GM12878 (cell line): ENCODE results near the gene C22orf15. TPM values are rescaled to one million over a fixed set of nuclear protein-coding genes. Genes with fewer than 3 reads are reported as not detected.

Source experiments
- BCLAF1 ChIP-seq: fragments of 450-650 bp; IDR thresholded peaks from 2 replicates; pipeline ENCODE4 v1.6.1; 2017; ENCODE audit warnings: antibody characterized with exemption, mild to moderate bottlenecking, moderate library complexity
- CHD2 ChIP-seq: IDR thresholded peaks from 2 replicates; pipeline ENCODE4 v1.6.1; 2011; ENCODE audit warnings: low read depth, low read length, improper control_type of control experiment, borderline replicate concordance
- CTCF ChIP-seq, 3 experiments: IDR thresholded peaks in 2 of 3; conservative IDR thresholded peaks in 1 of 3; 2 replicates each; pipeline ENCODE4 v1.5.1; 2011; ENCODE audit warnings: low read depth in 3 of 3, low read length in 3 of 3, mild to moderate bottlenecking in 3 of 3, control low read depth in 2 of 3, moderate library complexity in 2 of 3, inconsistent platforms in 1 of 3, mixed read lengths in 1 of 3; ENCODE audit not compliant: control insufficient read depth in 2 of 3, insufficient read depth in 1 of 3; ENCODE audit errors: extremely low read depth in 1 of 3
- DPF2 ChIP-seq: fragments of 450-650 bp; IDR thresholded peaks from 2 replicates; pipeline ENCODE4 v1.6.1; 2017; ENCODE audit warnings: mild to moderate bottlenecking
- ESRRA ChIP-seq: IDR thresholded peaks from 2 replicates; pipeline ENCODE4 v1.6.1; 2012; ENCODE audit warnings: mild to moderate bottlenecking, low read length, improper control_type of control experiment
- FOXM1 ChIP-seq: IDR thresholded peaks from 2 replicates; pipeline ENCODE4 v1.6.1; 2012; ENCODE audit warnings: low read depth, mild to moderate bottlenecking, inconsistent platforms, low read length, moderate library complexity
- HDGF ChIP-seq: fragments of 450-650 bp; IDR thresholded peaks from 2 replicates; pipeline ENCODE4 v1.6.1; 2016; ENCODE audit warnings: antibody characterized with exemption
- IKZF1 ChIP-seq: fragments of 450-650 bp; conservative IDR thresholded peaks from 2 replicates; pipeline ENCODE4 v1.6.1; 2017; ENCODE audit warnings: antibody characterized with exemption, mild to moderate bottlenecking
- IKZF2 ChIP-seq, 2 experiments: fragments of 450-650 bp; IDR thresholded peaks; 2 replicates each; pipeline ENCODE4 v1.6.1; 2017; ENCODE audit warnings: mild to moderate bottlenecking in 2 of 2, moderate library complexity in 2 of 2
- MYB ChIP-seq: fragments of 150-350 bp; IDR thresholded peaks from 2 replicates; pipeline ENCODE4 v1.6.1; 2014; ENCODE audit warnings: mild to moderate bottlenecking, low read depth, low read length, borderline replicate concordance
- NBN ChIP-seq: fragments of 450-650 bp; IDR thresholded peaks from 2 replicates; pipeline ENCODE4 v1.6.1; 2016
- PBX3 ChIP-seq: IDR thresholded peaks from 2 replicates; pipeline ENCODE4 v1.6.1; 2011; ENCODE audit warnings: mild to moderate bottlenecking, low read depth, low read length, moderate library complexity; ENCODE audit not compliant: insufficient replicate concordance
- PML ChIP-seq: IDR thresholded peaks from 2 replicates; pipeline ENCODE4 v1.6.1; 2012; ENCODE audit warnings: low read length, inconsistent platforms
- RELB ChIP-seq: fragments of 450-650 bp; IDR thresholded peaks from 2 replicates; pipeline ENCODE4 v1.6.1; 2017; ENCODE audit warnings: low read depth, mild to moderate bottlenecking, moderate library complexity
- SIN3A ChIP-seq: IDR thresholded peaks from 2 replicates; pipeline ENCODE4 v1.6.1; 2012; ENCODE audit warnings: low read depth, low read length, improper control_type of control experiment
- SRF ChIP-seq, 2 experiments: IDR thresholded peaks; 2 replicates each; pipeline ENCODE4 v1.6.1; 2011; ENCODE audit warnings: low read depth in 2 of 2, low read length in 2 of 2, mild to moderate bottlenecking in 1 of 2, moderate library complexity in 1 of 2
- TCF12 ChIP-seq: IDR thresholded peaks from 2 replicates; pipeline ENCODE4 v1.6.1; 2011; ENCODE audit warnings: low read depth, mild to moderate bottlenecking, low read length
- ZNF687 ChIP-seq: fragments of 450-650 bp; IDR thresholded peaks from 2 replicates; pipeline ENCODE4 v1.6.1; 2017; ENCODE audit warnings: mild to moderate bottlenecking, moderate library complexity
- polyA plus RNA-seq, 11 experiments: library from polyadenylated mRNA; depleted of rRNA in 4 of 11; unstranded in 6 of 11; stranded (reverse) in 5 of 11; fragments of >200 nt; fragmentation: Nextera tagmentation in 4 of 11; fragmentation: Illumina TruSeq in 1 of 11; extraction: Ambion mirVana in 4 of 11; extraction: Trizol in 1 of 11; gene quantifications; 1 replicate in 1 of 11; 2 replicates in 10 of 11; pipeline versions ENCODE4 v1.2.1 to v1.2.3, GENCODE V29; 2011 to 2016; ENCODE audit warnings: inconsistent platforms in 2 of 11, missing spikeins in 2 of 11, low read depth in 1 of 11
- total RNA-seq, 4 experiments: library from RNA; depleted of rRNA in 3 of 4; stranded (reverse); fragments of >200 nt in 3 of 4; fragmentation: Illumina TruSeq in 1 of 4; extraction: Trizol in 1 of 4; gene quantifications; 2 replicates each; pipeline versions ENCODE4 v1.2.1 to v1.2.3, GENCODE V29; 2013 to 2021

The C22orf15 gene
- total and polyA plus RNA-seq, 10 of the 15 experiments (the other 5 are each of a cell fraction or from before 2014, with no cell fraction given): 0.05 to 0.47 (median 0.13) TPM; not detected in 3

GRCh38 chr22:23803001-23803819, 40.4 kb downstream of the C22orf15 start (continued):
- TF ChIP-seq ZNF687: peak; percentile 97
- peak; percentile 40; the same call in 1 of the 2 replicates for TF ChIP-seq HDGF
- TF ChIP-seq NBN: no peak
- TF ChIP-seq PML: no peak
- no peak for TF ChIP-seq BCLAF1
- no peak for TF ChIP-seq CTCF (IDR thresholded peaks at IDR 0.05 in 2 of 3, conservative IDR thresholded peaks at IDR 0.05 in 1 of 3; ENCODE audit: control insufficient read depth in 2 of 3, extremely low read depth in 1 of 3, insufficient read depth in 1 of 3, low read depth in 3 of 3, low read length in 3 of 3)
- TF ChIP-seq ESRRA: no peak
- TF ChIP-seq IKZF2 (IDR thresholded peaks at IDR 0.05): 0 out of 4 replicates have a peak, but pooled peaks of 1 of the 2 experiments have one; percentile 4
- TF ChIP-seq CHD2: no peak
- TF ChIP-seq SRF (IDR thresholded peaks at IDR 0.05; ENCODE audit: low read depth in 2 of 2, low read length in 2 of 2): no peak
- TF ChIP-seq MYB: no peak
- TF ChIP-seq TCF12: 0 out of 2 replicates have a peak, but pooled peaks have one; percentile 27
- no peak for TF ChIP-seq SIN3A
- peak; percentile 24 for TF ChIP-seq PBX3
- TF ChIP-seq FOXM1: no peak
- TF ChIP-seq DPF2: 0 out of 2 replicates have a peak, but pooled peaks have one; percentile 44
- peak; percentile 33; the same call in 1 of the 2 replicates for TF ChIP-seq IKZF1
- TF ChIP-seq RELB: no peak
